Fibroblast of skin of left quadriceps (primary cell): ENCODE results near the gene MTA3.
A peak's percentile ranks its signal among the peaks of the same experiment; 100 is the strongest.

Experiments
- DNase-seq, 2 experiments: peaks; one replicate each; pipeline ENCODE4 v3.0.0-alpha.2; 2013; ENCODE audit warnings: low read depth in 2 of 2

MTA3 gene

DNA sequence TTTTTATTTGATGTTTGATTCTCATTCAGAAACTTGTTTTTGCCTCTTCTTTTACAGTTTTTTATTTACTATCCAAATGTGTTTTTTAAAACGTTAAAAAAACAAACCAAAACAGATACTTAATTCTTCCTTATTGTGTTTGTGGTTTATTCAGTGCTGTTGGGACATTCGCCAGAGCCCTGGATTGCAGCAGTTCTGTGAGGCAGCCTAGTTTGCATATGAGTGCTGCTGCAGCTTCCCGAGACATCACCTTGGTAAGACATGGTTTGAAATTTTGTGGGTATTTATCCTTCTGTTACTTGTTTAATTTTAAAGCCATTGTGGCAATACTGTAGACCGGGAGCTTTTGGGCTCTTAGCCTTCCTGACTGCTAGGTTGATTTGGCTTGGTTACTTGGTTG lies 91.2 kb downstream of the MTA3 start:
- no peak for DNase-seq

DNA sequence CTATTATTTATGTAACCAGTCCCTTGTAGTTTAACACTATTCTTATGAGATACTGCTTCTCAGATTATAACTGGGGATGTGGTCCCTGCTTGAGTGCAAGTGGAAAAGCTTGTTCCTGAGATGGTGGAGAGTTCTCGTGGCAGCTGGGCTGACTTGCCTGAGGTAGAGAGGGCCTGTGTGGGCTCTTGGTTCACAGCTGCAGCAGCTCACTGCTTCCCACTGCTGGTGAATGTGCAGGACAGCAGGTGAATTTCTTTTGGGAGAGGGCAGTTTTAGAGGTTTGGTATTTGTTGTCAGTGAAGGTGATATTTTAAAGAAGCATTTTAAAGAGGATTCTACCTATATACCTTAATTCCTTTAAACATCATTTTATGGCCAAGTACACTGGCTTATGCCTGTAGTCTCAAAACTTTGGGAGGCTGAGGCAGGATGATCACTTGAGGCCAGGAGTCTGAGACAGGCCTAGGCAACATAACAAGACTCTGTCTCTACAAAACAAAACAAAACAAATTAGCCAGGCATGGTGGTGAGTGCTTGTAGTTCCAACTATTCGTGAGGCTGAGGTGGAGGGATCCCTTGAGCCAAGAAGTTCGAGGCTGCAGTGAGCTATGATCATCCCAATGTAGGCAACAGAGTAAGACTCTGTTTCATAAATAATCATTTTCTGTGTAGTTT lies 94.8 kb downstream of the MTA3 start:
- DNase-seq = peak; percentile 37 to 41

DNA sequence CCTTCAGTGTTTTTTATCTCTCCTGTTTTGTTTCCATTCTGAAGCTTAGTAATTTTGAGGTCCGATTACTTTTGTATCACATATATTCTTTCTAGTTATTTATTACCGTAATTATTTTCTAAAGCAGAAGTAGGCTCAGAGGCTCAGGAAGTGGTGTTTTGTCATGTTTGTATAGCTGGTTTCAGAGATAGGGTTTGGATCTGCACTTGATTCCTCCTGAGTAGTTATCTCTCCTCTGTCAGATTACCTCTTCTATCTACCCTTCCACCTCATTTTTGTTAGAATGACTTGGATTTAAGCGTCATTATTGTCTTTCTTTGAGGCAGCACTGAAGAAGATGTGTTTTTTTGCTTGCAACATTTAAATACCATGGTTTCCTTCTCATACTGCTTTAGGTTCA lies 95.4 kb downstream of the MTA3 start:
- no peak for DNase-seq

DNA sequence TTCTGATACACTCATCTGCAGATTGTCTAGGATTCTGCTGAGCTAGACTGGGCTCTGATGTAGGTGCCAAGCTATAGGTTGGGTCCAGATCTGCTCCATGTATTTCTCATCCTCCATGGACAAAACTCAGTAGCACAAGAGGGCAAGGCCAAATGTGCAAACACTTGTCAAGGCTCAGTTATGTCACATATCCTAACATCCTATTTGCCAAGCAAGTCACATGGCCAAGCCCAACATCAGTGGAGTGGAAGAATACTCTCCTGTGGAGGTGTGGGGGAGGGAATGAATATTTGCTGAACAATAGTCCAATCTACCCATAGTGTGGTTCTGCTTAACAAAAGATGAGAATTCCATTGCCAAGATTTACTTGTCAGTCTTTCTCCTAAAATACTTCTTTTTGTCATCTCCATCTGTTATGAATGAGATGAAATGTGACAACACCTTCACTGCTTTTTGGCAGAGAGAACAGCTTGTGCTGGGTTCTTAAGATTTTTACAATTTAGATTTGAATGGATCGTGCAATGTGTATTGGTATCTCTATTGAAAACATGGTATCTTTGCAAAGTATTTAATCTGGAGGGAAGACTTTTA lies 105.7 kb downstream of the MTA3 start:
- DNase-seq = no peak

DNA sequence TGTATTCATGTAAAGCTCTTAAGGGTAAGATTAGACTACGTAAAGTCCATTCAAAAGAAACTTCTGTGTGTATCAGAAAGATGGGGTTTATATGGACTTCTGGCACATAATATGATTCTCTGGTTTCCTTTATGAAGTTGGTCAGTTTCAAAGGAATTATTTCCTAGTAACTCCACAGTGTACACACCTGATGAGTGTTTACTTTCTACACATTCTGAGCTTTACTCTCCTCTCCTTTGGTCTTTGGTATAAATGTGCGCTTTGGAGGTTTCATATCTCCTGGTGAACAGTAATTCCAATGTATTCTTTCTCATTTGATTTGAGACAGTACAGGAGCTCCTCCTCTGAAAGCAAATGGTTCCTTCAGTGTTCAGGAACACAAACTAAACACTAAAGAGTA lies 107.4 kb downstream of the MTA3 start:
- no peak for DNase-seq

DNA sequence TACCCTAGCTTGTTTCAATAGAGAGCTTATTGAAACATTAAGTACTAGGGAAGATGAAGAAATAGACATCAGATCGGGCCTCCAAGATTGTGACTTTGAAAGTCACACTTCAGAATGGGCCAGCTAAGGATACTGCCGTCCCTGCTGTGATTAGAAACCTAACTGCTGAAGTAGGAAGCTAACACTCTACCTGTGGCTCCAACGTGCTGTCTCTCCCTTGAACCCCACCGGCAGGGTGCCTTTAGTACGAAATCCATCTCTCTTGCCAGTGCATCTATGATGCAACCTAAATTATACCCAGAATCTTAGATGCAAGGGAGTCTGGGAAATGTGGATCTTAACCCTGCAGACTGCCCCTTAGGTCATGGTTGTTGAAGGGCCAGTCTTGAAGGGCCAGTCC lies 116.9 kb downstream of the MTA3 start:
- no peak for DNase-seq

DNA sequence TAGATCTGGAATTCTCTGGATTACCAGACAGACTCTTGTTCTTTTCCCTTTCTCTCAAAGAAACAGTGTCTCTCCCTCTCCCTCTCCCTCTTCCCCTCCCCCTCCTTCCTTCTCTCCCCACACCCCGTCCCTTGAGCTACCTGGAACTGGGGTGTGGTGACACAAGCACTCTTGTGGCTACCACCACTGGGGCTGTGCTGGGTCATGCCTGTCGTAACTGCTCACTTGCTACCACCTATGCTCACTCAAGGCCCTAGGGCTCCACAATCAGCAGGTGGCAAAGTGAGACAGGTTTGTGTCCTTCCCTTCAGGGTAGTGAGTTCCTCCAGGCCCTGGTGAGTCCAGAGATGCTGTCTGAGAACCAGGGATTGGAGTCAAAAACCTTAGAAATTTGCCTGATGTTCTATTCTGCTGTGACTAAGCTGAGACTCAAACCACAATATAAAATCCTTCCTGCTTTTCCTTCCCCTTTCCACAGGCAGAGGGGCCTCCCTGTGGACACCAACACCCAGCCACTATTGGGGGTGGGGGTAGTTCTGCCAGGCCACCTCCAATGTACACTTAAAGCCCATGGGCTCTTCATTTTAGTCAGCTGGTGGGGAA lies 124.7 kb downstream of the MTA3 start:
- no peak for DNase-seq

DNA sequence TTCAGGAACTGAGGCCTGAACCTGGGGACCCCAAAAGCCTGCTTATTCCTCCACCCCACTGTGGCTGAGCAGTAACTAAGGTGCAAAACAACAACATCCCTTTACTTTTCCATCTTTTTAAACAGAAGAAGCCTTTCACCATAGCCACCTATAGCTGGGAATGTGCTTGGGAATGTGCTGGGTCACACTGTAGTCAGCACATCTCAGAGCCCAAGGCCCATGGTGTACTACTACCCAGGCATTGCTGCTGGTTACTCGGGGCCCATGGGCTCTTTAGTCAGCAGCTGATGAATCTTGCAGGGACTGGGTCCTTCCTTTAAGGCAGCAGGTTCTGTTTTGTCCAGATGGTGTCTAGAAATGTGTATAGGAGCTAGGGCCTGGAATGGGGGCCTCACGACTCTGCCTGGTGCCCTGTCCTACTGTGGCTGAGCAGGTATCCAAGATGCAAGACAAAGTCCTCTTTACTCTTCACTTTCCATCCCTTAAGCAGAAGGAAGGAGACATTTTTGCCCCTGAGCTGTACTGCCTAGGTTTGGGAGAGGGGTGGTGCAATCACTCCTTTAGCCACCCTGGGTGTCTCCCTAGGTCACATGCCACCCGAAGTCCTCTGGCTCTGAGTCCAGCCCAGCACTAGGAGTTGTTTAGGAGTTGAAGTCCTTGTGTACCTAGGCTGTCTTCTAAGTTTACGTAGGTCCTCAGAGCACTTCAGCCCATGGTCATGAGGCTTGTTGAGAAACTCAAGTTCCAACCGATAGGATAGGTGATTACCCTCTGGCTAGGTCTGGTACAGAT lies 125.5 kb downstream of the MTA3 start:
- no peak for DNase-seq

DNA sequence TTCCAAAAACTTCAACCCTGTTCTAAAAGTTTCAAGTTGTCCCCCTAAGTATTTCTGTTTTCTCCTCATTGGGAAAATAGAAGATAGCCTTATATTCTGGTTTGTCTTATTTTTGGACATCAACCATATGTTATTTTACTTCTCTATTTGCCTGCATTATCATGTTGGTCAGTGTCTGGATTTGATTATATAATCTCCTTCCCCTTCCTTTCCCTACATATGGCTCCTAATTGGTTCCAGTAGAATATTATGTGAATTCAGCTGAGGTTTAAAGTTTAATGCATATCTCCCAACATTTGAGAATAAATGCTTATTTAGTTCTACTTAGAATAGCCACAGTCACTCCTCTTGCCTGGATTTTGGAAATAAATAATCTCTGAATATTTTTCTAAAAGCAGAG lies 128.6 kb downstream of the MTA3 start:
- DNase-seq = peak; percentile 17 to 21

DNA sequence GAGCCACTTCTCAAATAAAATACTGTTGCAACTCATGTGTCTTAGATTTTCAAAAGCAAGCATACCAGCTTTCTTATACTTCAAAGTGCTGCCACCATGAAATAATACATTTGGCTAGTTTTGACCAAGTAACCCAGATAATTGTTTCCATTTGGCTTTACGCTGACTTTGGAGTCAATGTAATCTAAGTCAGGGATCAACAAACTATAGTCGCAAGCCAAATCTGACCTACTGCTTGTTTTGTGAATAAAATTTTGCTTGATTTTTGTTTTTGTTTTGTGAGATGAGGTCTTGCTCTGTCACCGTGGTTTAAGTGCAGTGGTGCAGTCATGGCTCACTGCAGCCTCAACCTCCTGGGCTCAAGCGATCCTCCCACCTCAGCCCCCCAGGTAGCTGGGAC lies 130.5 kb downstream of the MTA3 start:
- no peak for DNase-seq

DNA sequence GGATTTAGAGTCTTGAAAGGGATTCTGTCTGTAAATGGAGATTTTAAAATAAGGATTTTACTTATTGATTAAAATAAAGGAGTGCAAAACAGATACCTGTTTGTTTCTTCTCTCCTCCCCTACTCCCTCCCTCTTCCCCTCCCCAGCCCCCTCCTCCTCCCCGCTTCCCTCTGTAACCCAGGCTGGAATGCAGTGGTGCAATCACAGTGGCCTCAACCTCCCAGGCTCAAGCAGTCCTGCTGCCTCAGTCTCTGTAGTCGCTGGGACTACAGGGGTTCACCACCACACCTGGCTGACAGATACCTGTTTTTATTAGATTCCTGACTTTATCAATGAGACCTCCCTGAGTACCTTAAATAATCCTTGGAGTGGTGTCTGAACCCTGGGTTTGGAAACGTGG lies 138.4 kb downstream of the MTA3 start:
- no peak for DNase-seq

DNA sequence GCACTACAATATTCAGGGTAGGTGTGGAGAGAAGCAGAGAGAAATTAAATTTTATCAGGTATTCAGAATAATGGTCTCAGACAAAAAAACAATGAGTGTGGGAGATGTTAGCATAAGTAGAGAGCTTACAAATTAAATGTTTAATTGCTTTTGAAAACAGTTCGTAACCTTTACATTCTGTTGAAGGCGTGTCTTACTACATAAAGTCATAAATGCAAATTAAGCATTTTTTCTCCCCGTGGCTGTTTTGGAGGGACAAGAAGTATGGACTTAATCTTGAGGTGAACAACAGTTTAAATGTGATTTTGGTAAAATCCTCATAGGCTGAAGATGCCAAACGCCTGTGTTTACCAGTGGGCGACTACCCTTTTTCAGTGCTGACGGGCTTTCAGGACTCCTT lies 139.7 kb downstream of the MTA3 start:
- no peak for DNase-seq

DNA sequence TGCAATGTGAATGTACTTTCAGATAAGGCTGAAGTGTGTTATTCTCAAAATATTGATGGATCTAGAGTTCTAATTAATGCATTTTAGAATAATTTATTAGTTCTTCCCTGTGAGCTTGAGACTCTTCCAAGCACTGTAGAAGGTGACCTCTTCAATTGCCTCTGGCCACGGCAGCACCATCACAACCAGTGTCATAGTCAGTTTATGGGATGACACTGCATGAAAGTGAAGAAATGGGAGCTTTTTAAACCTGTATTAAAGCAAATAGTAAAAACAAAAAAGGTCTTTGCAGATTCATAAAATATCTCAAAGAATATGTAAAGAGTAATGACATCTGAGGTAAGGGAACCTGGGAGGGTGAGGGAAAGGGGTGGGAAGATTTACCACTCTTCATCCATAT lies 143.5 kb downstream of the MTA3 start:
- DNase-seq = no peak

DNA sequence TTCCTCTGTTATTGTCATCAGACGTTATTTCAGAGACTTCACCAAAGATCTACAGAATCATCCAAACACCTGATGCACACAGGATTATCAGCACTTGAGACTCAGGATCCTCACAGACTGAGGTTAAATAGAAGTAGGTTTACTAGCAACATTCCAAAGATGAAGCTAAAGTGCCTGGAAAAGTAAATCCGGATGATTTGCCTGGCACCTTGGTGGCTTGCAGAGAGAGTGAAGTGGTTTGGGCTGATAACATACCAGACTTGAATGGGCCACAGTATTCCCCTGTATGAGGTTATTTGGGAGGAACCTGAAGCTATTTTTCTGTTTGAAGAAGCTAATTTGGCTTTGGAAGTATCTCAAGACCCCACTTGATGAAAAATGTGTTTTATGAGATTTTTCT lies 144.5 kb downstream of the MTA3 start:
- no peak for DNase-seq

DNA sequence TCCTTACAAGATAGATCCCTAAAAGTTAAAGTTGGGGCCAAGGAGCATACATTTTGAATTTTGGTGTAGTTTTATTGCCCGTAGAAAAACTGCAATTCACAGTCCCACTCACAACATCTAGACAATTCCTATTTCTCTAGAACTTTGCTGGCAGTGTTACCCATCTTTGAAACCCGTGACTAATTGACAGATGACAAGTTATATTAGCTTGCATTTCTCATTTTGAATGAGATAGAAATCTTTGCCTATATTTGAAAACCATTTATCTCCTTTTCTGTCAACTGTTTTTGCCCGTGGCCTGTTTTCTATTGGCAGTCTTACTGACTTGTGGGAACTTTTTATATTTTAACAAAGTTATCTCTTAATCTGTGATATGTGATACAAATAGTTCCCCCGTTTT lies 145.5 kb downstream of the MTA3 start:
- no peak for DNase-seq

DNA sequence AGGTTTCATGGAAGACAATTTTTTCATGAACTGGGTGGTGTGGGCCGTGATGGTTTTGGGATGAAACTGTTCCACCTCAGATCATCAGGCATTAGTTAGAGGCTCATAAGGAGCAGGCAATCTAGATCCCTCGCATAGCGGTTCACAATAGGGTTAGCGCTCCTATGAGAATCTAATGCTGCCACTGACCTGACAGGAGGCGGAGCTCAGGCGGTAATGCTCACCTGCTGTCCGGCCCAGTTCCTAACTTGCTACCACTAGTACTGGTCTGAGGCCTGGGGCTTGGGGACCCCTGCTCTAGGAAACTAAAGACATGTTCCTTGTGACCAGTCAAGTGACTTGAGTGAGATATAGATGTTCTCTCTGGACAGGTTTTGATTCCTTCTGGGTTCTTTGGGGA lies 146.3 kb downstream of the MTA3 start:
- DNase-seq = no peak

DNA sequence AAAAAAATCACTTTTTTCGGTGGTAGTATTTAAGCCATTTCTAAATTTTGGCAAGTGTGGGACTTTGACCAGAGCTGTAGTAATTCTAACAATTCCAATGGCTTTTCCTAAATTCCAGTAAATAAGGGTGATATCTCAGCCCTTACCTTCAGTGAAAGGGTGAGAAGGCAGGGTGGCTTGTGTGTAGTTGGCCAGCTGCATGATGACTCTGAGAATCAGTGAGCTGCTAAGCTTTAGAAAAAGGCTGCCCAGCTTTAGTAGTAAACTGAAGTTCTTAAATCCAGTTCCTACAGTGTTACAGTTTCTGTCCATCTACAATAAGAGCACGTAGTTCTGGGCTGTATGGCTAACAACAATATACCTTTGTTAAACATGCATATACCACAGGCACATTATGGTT lies 153.5 kb downstream of the MTA3 start:
- DNase-seq = no peak

DNA sequence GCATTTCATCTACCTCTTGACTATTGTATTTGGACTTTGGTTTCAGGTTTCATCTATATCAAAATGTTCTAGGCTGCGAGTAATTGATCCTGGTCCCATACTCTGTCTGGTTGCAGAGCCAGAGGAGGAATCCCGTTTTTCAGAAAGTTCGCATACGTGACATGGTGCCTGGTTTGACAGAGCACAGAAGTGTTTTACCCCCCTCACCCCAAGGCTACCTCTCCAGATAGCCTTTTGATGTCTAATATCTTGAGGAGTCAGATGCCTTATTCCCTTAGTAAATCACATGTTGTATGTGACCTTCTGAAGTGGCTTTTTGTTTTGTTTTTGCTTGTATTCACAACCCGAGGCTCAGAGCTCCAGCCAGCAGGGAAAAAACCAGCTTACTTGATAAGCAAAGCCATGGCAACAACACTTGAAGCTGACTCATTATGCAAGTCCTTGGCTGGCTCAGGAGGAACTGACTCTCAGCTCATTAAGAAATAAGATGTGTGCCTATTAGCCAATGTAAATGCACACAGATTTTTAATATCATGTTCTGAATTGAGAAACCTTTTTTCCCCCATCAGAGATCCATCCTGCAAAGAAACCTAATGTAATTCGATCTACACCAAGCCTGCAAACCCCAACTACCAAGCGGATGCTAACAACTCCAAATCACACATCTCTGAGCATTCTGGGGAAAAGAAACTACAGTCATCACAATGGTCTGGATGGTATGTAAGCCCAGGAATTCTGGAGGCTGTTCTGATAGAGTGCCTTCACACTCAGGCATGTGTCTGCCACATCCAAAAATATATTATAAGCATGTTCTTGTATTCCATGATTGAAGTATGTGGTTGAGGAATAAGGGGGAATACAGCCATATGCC lies 154.1 kb downstream of the MTA3 start:
- DNase-seq = peak; percentile 37 to 56

DNA sequence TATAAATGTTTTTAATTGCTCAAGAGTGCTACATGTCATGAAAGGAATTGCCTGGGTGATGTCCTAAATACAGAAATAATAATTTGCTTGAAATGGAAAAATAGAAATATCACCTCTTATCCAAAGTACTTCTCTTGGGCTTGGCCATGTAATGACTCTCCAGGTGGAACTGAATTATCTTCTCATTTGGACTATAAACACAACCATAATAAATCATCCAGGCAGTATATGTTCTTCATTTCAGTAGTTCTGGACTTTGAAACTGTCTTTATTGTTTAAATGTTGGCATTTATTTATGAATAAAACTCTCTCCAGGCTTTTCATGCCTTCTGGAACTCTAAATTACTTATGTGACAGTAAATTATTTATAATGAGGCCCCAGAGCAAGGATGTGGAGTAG lies 155.0 kb downstream of the MTA3 start:
- no peak for DNase-seq

DNA sequence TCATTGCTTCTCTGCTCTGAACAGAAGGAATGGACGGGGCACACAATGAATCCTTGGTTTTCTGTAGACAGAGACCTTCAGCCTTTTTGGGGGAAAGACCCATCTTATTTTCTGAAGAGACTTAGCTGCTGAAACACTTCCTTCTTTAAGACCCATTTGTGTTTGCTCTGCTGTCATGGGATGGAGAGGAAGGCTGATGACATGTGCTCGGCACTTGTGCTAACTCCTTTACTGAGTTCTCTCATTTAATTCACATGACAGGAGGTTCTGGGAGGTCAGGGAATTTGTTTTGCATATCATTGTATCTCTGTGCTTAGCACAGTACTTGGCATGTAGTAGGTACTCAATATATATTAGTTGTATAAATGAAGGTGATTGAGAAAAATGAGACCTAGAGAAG lies 156.5 kb downstream of the MTA3 start:
- DNase-seq = no peak

DNA sequence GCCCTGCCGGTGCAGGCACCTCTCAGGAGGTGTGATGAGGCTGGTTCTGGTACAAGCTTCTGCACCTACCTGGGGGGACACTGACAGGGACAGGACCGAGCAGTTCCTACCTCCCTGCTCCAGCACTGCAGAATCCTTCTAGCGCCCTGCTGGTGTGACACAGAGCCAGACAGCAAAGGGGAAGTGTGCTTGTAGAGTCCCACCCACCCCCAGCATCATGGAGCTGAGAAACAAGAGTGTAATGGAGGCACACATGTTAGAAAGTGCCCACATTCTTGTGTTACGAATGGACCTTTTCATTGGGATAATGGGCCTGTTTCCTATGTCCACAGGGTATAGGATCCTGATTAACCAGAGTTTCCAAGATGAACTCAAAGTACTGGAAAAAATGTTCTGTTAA lies 157.2 kb downstream of the MTA3 start:
- DNase-seq = no peak

DNA sequence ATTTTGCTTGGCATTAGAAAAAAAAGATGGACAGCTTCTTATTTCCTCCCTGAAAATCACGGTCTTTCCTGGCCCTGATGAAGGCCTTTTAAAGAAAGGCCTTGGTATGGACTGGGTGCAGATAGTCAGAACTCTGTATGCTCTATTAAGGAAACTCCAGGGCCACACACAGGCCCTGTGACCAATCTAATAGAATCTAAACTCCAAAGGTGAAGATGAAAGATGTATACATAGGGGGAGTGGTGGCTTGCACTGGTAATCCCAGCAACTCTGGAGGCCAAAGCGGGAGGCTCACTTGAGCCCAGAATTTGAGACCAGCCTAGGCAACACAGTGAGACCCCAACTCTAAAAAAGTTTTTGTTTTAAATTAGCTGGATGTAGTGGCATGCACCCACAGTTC lies 158.2 kb downstream of the MTA3 start:
- no peak for DNase-seq
